HG02943 (cell line): ENCODE results near the gene NAP1L4.

Source experiments
- ATAC-seq: cut with Tn5 transposase; IDR thresholded peaks from one replicate; pipeline ENCODE4 v1.9.1; 2021; ENCODE audit warnings: mild to moderate bottlenecking, low read depth, moderate library complexity; ENCODE audit not compliant: unreplicated experiment

Gene NAP1L4

DNA sequence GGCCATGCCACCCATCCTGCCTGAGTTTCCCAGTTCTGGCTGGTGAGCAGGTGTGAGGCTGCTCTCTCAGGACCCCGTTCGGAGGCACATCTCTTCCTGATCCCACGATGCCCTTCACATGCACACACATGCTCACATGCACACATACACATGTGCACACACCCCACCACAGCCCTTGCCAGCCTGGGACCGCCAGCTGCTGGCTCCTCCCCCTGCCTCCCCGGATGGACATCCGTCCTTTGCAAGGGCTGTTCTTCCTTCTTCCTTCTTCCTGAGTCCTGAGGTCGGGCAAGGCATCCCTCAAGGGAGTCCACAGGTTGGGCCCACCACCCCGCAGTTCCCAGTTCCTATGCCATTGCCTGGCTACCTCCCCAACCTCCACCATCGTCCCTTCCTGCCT, 96.1 kb downstream of the NAP1L4 start:
- no peak for ATAC-seq
